NB4 (cell line): ENCODE data around the gene CAT.
A peak's percentile ranks its signal among the peaks of the same experiment; 100 is the strongest.

Source experiments
- MYC ChIP-seq: IDR thresholded peaks from 2 replicates; pipeline ENCODE4 v1.6.1; 2011; ENCODE audit warnings: low read depth, low read length
- TF ChIP-seq, protein P1 (sequence below): IDR thresholded peaks from one replicate; pipeline ENCODE4 v1.5.1; 2012; ENCODE audit warnings: low read depth, low read length
- TF ChIP-seq, protein P2 (sequence below): IDR thresholded peaks from 2 replicates; pipeline ENCODE4 v1.6.1; 2011; ENCODE audit warnings: low read depth, low read length

DNA sequence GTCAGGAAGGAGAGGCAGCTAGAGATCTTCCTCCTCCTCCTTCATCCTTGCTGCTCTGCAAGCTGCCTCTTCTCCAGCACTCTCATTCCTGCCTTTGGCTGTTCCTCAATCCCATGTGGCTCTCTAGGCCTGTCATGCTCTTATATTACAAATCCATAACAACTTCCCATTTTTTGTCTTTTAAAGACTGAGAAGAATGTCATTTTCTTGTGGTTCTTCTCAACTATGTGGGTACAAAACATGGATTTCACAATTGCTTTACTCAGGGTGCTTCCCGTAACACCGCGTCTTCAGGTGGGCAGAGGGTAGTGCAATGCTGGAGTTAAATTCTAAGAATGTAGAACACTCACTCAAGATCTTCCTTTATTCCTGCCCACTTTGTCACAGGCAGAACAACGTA is 6.8 kb upstream of the CAT start:
- TF ChIP-seq, protein P1, sequence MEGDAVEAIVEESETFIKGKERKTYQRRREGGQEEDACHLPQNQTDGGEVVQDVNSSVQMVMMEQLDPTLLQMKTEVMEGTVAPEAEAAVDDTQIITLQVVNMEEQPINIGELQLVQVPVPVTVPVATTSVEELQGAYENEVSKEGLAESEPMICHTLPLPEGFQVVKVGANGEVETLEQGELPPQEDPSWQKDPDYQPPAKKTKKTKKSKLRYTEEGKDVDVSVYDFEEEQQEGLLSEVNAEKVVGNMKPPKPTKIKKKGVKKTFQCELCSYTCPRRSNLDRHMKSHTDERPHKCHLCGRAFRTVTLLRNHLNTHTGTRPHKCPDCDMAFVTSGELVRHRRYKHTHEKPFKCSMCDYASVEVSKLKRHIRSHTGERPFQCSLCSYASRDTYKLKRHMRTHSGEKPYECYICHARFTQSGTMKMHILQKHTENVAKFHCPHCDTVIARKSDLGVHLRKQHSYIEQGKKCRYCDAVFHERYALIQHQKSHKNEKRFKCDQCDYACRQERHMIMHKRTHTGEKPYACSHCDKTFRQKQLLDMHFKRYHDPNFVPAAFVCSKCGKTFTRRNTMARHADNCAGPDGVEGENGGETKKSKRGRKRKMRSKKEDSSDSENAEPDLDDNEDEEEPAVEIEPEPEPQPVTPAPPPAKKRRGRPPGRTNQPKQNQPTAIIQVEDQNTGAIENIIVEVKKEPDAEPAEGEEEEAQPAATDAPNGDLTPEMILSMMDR = no peak
- TF ChIP-seq, protein P2, sequence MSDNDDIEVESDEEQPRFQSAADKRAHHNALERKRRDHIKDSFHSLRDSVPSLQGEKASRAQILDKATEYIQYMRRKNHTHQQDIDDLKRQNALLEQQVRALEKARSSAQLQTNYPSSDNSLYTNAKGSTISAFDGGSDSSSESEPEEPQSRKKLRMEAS = peak; percentile 34; the same call in 1 of the 2 replicates
- TF ChIP-seq MYC = no peak
